Measurements from ENCODE around the gene SMIM14.
A peak's percentile ranks its signal among the peaks of the same experiment; 100 is the strongest.

The SMIM14 gene

GRCh38 chr4:39642885-39643552 is 4.4 kb upstream of the SMIM14 start:
- no peak overlapping the region for H3K4me2 ChIP-seq (ENCODE audit: low read length)
- no peak for TF ChIP-seq CTCF (IDR thresholded peaks at IDR 0.05)
- no peak overlapping the region for H3K27ac ChIP-seq
- H2AFZ ChIP-seq, result no peak overlapping the region
- no peaks in the 10 kb centered on the region for H3K36me3 ChIP-seq (ENCODE audit: control insufficient read depth, insufficient read depth, low read length)
- H3K9ac ChIP-seq, result no peak overlapping the region
- no peak overlapping the region for H3K4me3 ChIP-seq (ENCODE audit: low read depth, low read length)
- H3K9me3 ChIP-seq (ENCODE audit: control insufficient read depth, low read length), result no peaks in the 10 kb centered on the region
- H3K4me1 ChIP-seq, result no peaks in the 10 kb centered on the region
- H3K27me3 ChIP-seq (ENCODE audit: control insufficient read depth, insufficient read depth, low read length), result no peaks in the 10 kb centered on the region
- no peaks in the 10 kb centered on the region for H3K79me2 ChIP-seq

GRCh38 chr4:39641451-39641850 is 2.8 kb upstream of the SMIM14 start:
- TF ChIP-seq CTCF (IDR thresholded peaks at IDR 0.05), result no peak

GRCh38 chr4:39637586-39638353 is 895 bp downstream of the SMIM14 start:
- Histone ChIP-seq H3K4me1 (no peaks in the 10 kb centered on the region), H3K9ac (no peak overlapping the region), H3K27me3 (ENCODE audit: control insufficient read depth, insufficient read depth, low read length) (no peaks in the 10 kb centered on the region), H3K4me3 (ENCODE audit: low read depth, low read length) (peak overlapping the region; percentile 89), H3K27ac (peak overlapping the region; percentile 86), H3K9me3 (ENCODE audit: control insufficient read depth, low read length) (no peaks in the 10 kb centered on the region), H3K79me2 (no peaks in the 10 kb centered on the region), H2AFZ (peak overlapping the region; percentile 92), H3K36me3 (ENCODE audit: control insufficient read depth, insufficient read depth, low read length) (no peaks in the 10 kb centered on the region), H3K4me2 (ENCODE audit: low read length) (peak overlapping the region; percentile 80)
- no peak for TF ChIP-seq CTCF (IDR thresholded peaks at IDR 0.05)

More at GRCh38 chr4:39641451-39641850, 2.8 kb upstream of the SMIM14 start:
- Histone ChIP-seq H3K27ac (no peak overlapping the region), H3K4me1 (no peaks in the 10 kb centered on the region), H3K36me3 (ENCODE audit: control insufficient read depth, insufficient read depth, low read length) (no peaks in the 10 kb centered on the region), H3K4me3 (ENCODE audit: low read depth, low read length) (no peak overlapping the region), H3K27me3 (ENCODE audit: control insufficient read depth, insufficient read depth, low read length) (no peaks in the 10 kb centered on the region), H3K79me2 (no peaks in the 10 kb centered on the region), H3K9ac (no peak overlapping the region), H2AFZ (no peak overlapping the region), H3K4me2 (ENCODE audit: low read length) (no peak overlapping the region), H3K9me3 (ENCODE audit: control insufficient read depth, low read length) (no peaks in the 10 kb centered on the region)

- Histone ChIP-seq H3K36me3 (ENCODE audit: control insufficient read depth, insufficient read depth, low read length) (no peaks in the 10 kb centered on the region), H3K4me3 (ENCODE audit: low read depth, low read length) (peak overlapping the region; percentile 89), H3K27ac (peak overlapping the region; percentile 86), H3K9ac (peak overlapping the region; percentile 19), H3K4me2 (ENCODE audit: low read length) (peak overlapping the region; percentile 80), H3K4me1 (no peaks in the 10 kb centered on the region), H3K9me3 (ENCODE audit: control insufficient read depth, low read length) (no peaks in the 10 kb centered on the region), H3K27me3 (ENCODE audit: control insufficient read depth, insufficient read depth, low read length) (no peaks in the 10 kb centered on the region), H2AFZ (peak overlapping the region; percentile 92), H3K79me2 (no peaks in the 10 kb centered on the region)
- no peak for TF ChIP-seq CTCF (IDR thresholded peaks at IDR 0.05)
These were observed 1.5 kb downstream of the SMIM14 start for GRCh38 chr4:39637221-39637585.
